Body of pancreas (tissue), 4 donors: ENCODE data around the gene SORCS2. TPM values are rescaled to one million over a fixed set of nuclear protein-coding genes. Genes with fewer than 3 reads are reported as not detected.

Source experiments
- ATAC-seq: fragments of 150-250 bp; one replicate; pipeline ENCODE4 v1.9.1; 2016
- DNase-seq, 4 donors: peaks; one replicate each; pipeline ENCODE4 v3.0.0-alpha.2; 2019
- H3K27ac ChIP-seq, 4 donors: fragments of 200-600 bp; sonication (generic); 1 replicate in 3 of 4; 2 replicates in 1 of 4; pipeline versions ENCODE4 v1.5.1 to v1.6.1; 2016 to 2019; ENCODE audit warnings: mild to moderate bottlenecking in 1 of 4, mixed read lengths in 1 of 4, moderate library complexity in 1 of 4
- H3K27me3 ChIP-seq, 2 donors: fragments of 200-600 bp; sonication (generic); one replicate each; pipeline ENCODE4 v1.6.0; 2016; ENCODE audit warnings: mild to moderate bottlenecking in 1 of 2
- H3K36me3 ChIP-seq, 2 donors: fragments of 200-600 bp; sonication (generic); replicated peaks in 1 of 2; 2 replicates each; pipeline ENCODE4 v1.5.1; 2016; ENCODE audit warnings: low read depth in 2 of 2; ENCODE audit not compliant: insufficient read depth in 1 of 2
- H3K4me1 ChIP-seq: fragments of 200-600 bp; sonication (generic); one replicate; pipeline ENCODE4 v1.6.0; 2016
- H3K4me3 ChIP-seq, 2 donors: fragments of 200-600 bp; sonication (generic); 1 replicate in 1 of 2; 2 replicates in 1 of 2; pipeline ENCODE4 v1.5.1; 2016 to 2019
- H3K9me3 ChIP-seq, 3 donors: fragments of 200-600 bp; sonication (generic); 1 replicate in 2 of 3; 2 replicates in 1 of 3; pipeline ENCODE4 v1.5.1; 2016
- POLR2A ChIP-seq, 3 donors: fragments of 450-650 bp; IDR thresholded peaks; one replicate each; pipeline ENCODE4 v1.6.1; 2016; ENCODE audit warnings: antibody characterized with exemption in 3 of 3, mild to moderate bottlenecking in 2 of 3
- WGBS, 2 donors: methylation state at CpG; one replicate each; pipeline ENCODE4 v1.1.5; 2017; 5-methylcytosine and 5-hydroxymethylcytosine counted together
- intact Hi-C: fragments of 100-400 bp; cut with DNase I; formaldehyde crosslinking; loops from one replicate; pipeline ENCODE4 v1.15.1; 2023
- total RNA-seq, 2 donors: library from RNA; depleted of rRNA; stranded (reverse); fragments of >200 nt; gene quantifications; one replicate each; pipeline ENCODE4 v1.1.0, GENCODE V29; 2016
- TF ChIP-seq, protein P1 (sequence below), 7 experiments: fragments of 450-650 bp in 4 of 7; fragments of 200-600 bp in 3 of 7; sonication (generic) in 3 of 7; IDR thresholded peaks; one replicate each; pipeline ENCODE4 v1.5.1; 2016 to 2019; ENCODE audit warnings: antibody characterized with exemption in 7 of 7

Gene SORCS2
- total RNA-seq, 2 donors from 2014 or later = 0.26 to 0.33 TPM

DNA sequence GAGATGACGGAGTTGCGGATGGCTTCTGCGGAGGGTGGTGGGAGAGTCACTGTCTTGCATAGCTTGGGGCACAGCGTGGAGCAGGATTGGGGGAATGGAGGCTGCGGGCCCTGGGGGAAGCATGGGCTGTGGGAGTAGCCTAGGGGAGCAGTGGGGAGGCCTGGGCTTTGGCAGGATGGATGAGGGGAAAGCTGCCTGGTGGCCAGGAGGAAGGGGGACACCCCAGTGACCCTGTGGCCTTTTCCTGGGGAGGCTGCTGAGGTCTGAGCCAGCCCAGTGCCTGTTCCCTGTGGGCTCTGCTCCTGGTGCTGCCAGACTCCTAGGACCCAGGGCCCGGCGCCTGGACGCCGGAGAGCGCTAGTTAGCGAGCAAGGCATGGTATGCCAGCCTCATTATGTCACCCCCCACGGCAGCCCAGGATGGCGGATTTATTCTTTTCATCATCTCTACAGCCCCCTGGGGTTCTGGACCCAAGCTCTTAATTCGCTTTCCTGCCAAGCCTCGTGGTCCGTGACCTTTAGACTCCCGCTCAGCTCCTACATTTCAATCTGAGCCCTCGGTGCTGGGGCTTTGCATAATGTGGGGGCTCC, 39.8 kb downstream of the SORCS2 start:
- intact Hi-C loops = no loop called here
- no peaks in the 10 kb centered on the region for H3K4me1 ChIP-seq
- no peak overlapping the region for H3K27ac ChIP-seq
- 72 to 81% methylated on average over 18 of the region's 18 CpGs for whole genome bisulfite sequencing, 2 donors
- no peaks in the 10 kb centered on the region for H3K9me3 ChIP-seq
- no peaks in the 10 kb centered on the region for H3K36me3 ChIP-seq
- no peak for ATAC-seq
- no peaks in the 10 kb centered on the region for H3K27me3 ChIP-seq
- TF ChIP-seq, protein P1, sequence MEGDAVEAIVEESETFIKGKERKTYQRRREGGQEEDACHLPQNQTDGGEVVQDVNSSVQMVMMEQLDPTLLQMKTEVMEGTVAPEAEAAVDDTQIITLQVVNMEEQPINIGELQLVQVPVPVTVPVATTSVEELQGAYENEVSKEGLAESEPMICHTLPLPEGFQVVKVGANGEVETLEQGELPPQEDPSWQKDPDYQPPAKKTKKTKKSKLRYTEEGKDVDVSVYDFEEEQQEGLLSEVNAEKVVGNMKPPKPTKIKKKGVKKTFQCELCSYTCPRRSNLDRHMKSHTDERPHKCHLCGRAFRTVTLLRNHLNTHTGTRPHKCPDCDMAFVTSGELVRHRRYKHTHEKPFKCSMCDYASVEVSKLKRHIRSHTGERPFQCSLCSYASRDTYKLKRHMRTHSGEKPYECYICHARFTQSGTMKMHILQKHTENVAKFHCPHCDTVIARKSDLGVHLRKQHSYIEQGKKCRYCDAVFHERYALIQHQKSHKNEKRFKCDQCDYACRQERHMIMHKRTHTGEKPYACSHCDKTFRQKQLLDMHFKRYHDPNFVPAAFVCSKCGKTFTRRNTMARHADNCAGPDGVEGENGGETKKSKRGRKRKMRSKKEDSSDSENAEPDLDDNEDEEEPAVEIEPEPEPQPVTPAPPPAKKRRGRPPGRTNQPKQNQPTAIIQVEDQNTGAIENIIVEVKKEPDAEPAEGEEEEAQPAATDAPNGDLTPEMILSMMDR (IDR thresholded peaks at IDR 0.05) = no peak
- no peak for TF ChIP-seq POLR2A (IDR thresholded peaks at IDR 0.05)
- no peak overlapping the region for H3K4me3 ChIP-seq
- DNase-seq = no peak

DNA sequence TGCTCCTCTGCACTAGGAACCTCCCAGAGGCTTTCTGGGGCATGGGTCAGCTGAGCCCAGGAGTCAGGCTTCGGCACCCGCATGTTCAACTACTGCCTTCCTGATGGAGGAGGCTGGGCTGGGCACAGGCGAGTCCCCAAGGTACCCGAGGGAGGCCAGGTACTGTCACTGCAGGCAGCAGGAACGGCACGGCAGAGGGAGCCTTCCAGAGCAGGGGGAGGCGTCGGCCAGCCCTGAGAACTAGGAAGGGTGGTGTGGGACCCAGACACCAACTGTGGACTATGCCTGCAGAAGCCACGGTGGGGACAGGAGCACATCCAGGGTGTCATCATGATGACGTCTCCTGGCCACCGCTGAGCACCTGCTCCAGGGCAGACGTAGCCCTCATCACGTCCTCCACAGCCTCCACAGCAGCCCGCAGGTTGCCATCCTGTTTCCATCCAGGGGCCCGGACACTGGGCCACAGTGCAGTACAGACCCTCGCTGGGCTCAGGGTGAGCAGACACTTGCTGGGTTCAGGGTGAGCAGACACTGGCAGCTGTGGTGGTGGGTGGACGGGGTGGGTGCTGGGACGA, 40.8 kb downstream of the SORCS2 start:
- no peak for ATAC-seq
- H3K4me3 ChIP-seq = no peak overlapping the region
- no peak overlapping the region for H3K27ac ChIP-seq
- H3K36me3 ChIP-seq = no peaks in the 10 kb centered on the region
- H3K4me1 ChIP-seq = no peaks in the 10 kb centered on the region
- H3K27me3 ChIP-seq = no peaks in the 10 kb centered on the region
- TF ChIP-seq, protein P1 (IDR thresholded peaks at IDR 0.05) = no peak
- no peak for TF ChIP-seq POLR2A (IDR thresholded peaks at IDR 0.05)
- no peak for DNase-seq
- no peaks in the 10 kb centered on the region for H3K9me3 ChIP-seq
- WGBS, 2 donors = 60% methylated on average over 2 to 18 of the region's 18 CpGs
- intact Hi-C loops = no loop called here

GRCh38 chr4:7233601-7234000, 41.3 kb downstream of the SORCS2 start:
- no peak for DNase-seq
- WGBS, 2 donors = 77 to 78% methylated on average over 6 to 12 of the region's 12 CpGs
- no peak overlapping the region for H3K4me3 ChIP-seq
- TF ChIP-seq, protein P1 (IDR thresholded peaks at IDR 0.05) = no peak
- no peak for TF ChIP-seq POLR2A (IDR thresholded peaks at IDR 0.05)
- ATAC-seq = no peak
- no peaks in the 10 kb centered on the region for H3K36me3 ChIP-seq
- H3K27ac ChIP-seq = no peak overlapping the region
- no peaks in the 10 kb centered on the region for H3K27me3 ChIP-seq
- H3K9me3 ChIP-seq = peaks cover 0 to 4% (median 0%) of the 10 kb centered on the region in 3 donors
- no peaks in the 10 kb centered on the region for H3K4me1 ChIP-seq
- intact Hi-C loops = no loop called here

DNA sequence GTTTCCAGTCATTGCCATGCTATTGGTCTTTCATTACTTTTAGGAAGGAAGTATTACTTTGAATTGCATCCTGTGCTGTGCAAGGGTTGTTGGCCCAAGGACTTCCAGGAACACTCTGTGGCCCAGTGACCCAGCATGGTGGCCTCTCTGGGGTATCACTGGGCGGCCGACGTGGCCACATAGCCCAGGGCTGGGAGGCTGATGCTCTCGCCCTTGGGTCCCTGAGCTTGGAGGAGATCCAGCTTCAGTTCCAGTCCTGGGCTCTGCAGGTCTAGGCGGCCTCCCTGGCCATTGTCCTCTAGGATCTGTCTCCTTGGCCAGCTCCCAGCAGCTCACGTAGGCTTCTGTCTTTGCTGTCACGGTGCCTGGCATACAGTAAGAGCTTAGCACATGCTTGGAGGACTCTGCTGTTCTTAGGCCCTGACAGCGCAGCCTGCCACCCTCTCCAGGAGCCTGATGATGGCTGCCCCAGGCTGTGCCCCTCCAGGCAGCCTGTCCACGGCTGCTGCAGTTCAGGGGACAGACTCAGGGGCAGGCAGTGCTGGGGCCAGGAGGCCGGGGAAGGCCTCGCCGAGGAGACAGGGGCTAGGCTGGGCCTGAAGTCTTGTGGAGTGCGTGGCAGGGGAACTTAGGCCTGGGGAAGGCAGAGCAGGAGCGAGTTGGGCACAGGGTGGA, 42.2 kb downstream of the SORCS2 start:
- intact Hi-C loops = no loop called here
- H3K36me3 ChIP-seq = no peaks in the 10 kb centered on the region
- H3K27ac ChIP-seq = no peak overlapping the region
- no peaks in the 10 kb centered on the region for H3K27me3 ChIP-seq
- peaks cover 0 to 7% (median 0%) of the 10 kb centered on the region in 3 donors for H3K9me3 ChIP-seq
- no peaks in the 10 kb centered on the region for H3K4me1 ChIP-seq
- TF ChIP-seq POLR2A (IDR thresholded peaks at IDR 0.05) = no peak
- TF ChIP-seq, protein P1 (IDR thresholded peaks at IDR 0.05) = no peak
- no peak for DNase-seq
- H3K4me3 ChIP-seq = no peak overlapping the region
- no peak for ATAC-seq
- WGBS, 2 donors = 79 to 83% methylated on average over 5 to 14 of the region's 14 CpGs
